GM04504 (cell line): ENCODE data around the gene TLN1.

Source experiments
- DNase-seq: peaks from one replicate; pipeline ENCODE4 v3.0.0-alpha.2; 2012; ENCODE audit warnings: low read depth

Gene TLN1

DNA sequence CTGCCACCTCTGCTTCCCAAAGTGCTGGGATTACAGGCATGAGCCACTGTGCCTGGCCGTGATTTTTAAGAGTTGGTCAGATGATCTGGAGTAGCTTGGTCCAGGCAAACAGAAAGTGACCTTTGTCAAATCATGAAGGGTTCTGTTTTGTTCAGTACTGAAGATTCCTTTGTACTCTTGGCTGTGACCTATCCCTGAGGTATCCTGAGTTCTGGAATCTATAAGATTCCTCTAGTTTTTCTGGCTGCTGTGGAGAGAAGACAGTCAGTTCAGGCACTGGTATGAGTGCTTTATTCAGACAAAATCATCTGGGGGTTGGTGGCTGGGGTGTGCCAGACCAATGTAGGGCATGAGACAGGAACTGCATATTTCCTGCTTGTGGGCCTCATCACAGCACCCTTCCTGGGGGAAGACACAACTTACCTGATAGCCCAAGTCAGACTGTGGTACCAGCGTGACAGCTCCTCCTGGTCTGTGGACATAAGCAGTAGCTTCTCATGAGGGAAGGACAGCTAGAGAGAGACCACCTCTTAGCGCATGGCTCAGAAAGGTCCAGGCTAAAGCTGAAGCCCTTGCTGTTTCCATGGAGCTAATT, 70.1 kb downstream of the TLN1 start:
- no peak for DNase-seq

DNA sequence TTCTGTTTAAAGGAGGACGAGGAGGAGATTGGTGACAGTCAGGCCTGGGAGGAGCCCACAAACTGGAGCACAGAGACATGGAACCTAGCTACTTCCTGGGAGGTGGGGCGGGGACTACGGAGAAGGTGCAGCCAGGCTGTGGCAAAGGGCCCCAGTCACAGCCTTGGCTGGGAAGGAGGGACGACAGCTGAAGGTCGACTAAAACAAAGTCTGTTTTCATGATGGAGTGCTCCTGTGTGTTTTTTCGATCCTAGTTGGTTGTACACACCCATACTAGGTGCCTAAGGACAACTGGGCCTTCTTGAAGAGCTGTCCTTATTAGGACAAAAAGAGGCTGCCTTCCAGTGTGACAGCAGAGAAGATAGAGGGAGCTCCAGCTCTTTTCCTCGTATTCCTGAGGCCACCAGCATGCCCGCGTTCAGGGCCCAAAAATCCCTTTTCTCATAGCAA, 71.0 kb downstream of the TLN1 start:
- DNase-seq: no peak

DNA sequence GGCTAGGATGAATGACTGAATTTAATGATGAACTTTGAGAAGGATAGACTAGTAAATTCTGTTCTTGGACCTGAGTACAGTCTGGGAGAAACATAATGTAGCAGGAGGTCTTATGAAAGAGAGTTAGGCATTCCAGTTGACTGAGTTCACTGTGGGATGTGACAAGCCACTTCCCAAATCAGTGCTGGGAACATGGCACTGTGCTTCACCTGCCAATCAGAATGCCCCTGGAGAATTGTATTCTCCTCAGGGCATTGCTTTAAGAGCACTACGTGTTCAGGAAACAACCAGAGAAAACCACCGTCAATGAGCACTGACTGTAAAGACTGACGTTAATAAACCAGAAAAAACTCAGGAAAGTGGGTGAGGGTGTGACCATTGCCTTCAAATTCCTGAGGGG, 72.7 kb downstream of the TLN1 start:
- DNase-seq: no peak

DNA sequence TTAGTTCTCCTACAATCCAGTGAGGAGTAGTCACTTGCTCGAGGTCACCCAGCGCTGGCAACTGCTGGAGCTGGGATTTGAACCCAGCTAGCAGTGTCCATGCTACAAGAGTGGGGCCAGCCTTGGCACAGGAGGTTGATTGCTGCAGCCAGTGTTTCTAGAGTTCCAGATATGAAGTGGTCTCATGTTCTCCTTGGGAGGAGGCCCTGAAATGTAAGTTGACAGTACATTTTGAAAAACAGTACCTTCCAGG, 73.1 kb downstream of the TLN1 start:
- DNase-seq: no peak

DNA sequence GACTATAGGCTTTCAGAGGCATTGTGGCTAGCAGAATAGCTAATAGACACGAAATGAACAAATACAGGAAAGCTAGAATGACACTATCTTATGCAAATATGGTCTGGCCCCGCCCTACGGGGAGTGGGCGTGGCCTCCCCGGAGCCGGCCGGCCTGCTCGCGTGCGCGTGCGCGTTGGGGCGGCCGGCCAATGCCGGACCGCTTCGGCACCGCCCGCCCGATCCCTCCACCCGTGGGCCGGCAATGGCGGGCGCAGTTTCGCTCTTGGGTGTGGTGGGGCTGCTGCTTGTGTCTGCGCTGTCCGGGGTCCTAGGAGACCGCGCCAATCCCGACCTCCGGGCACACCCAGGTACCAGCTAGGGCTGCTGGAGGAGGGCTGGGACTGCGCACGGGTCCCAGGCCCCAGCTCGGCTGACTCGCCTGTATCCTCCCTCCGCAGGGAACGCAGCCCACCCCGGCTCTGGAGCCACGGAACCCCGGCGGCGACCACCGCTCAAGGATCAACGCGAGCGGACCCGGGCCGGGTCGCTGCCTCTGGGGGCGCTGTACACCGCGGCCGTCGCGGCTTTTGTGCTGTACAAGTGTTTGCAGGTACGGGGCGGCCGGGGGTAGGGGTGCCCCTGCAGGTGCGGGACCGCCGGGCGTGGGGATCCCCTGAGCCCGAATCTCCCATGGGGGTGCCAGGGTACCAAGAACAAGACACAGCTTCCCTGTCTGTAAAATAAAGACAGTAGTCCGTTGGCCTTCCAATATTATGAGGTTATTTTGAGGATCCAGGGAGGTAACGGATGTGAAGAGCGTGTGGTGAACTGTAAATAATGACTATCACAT, 73.6 kb downstream of the TLN1 start, which contains the start of gene CCDC107:
Gene CCDC107 (plus strand): TSS at position 156 of the 831 bp plus-strand sequence. CDS start 88 bp downstream, at position 244.
- DNase-seq: no peak

DNA sequence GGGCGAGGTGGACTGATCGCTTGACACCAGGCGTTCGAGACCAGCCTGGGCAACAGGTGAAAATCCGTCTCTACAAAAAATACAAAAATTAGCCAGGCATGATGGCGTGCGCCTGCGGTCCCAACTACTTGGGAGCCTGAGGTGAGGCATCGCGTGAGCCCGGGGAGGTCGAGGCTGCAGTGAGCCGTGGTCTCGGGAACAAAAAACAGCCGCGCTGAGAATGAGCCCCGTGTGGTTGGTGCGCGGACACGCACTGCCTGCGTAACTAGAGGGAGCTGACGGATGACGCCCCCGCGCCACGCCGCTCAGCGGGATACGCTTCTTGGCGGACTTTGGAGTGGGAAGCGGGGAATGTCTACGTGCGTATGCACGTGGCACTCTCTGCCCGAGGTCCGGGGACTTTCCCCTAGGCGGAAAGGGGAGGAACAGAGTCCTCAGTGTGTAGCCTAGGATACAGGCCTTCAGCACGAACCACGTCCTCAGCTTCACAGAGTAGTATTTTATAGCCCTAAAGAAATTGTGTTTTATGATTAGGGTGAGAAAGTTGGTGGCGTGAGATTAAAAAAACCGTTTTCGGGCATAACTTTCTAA, 74.4 kb downstream of the TLN1 start, which contains the start of gene RMRP:
Gene RMRP (minus strand): TSS at position 474 of the 591 bp plus-strand sequence.
- DNase-seq: peak; percentile 99

DNA sequence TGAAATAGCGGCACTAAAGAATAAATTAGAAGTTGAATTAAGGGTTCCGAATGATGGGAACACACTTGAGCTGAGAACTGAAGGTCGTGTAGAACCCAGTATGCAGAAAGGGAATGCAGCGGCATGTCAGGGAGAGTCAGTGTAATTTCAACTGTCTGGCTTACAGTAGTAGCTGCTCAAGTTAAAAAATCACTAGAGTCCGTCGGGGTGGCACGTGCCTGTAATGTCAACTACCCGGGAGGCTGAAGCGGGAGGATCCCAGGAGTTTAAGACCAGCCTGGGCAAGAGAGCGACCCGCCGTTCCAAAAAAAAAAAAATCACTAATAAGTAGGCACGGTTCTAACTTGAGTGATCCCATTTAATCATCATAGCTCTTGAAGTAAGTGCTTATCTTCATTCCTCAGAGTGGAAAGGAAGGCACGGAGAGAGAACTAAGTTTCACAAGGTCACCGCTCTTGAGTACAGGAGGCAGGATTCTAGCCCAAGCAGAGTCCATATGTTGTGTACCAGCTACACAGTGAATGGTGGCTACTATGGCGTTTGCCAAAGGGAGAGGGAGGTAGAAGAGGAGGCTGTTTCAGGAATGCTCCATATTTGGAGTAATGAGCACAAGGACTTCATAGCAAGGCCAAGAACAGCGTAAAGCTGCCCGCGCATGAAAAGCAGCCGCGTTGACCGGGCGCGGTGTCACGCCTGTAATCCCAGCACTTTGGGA, 75.0 kb downstream of the TLN1 start:
- DNase-seq: no peak

DNA sequence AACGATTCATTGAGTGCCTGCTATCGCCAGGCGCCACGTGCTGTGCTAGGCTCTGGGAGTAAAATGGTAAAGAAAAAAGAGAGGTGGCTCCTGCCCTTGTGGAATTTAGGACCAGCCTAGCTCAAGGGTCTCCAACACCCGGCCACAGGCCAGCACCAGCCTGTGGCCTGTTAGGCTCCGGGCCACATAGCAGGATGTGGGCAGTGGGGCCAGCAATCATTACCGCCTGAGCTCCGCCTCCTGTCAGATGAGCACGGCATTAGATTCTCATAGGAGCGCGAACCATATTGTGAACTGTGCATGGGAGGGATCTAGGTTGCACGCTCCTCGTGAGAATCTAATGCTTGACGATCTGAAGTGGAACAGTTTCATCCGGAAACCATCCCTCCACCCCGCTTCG, 75.6 kb downstream of the TLN1 start:
- no peak for DNase-seq

DNA sequence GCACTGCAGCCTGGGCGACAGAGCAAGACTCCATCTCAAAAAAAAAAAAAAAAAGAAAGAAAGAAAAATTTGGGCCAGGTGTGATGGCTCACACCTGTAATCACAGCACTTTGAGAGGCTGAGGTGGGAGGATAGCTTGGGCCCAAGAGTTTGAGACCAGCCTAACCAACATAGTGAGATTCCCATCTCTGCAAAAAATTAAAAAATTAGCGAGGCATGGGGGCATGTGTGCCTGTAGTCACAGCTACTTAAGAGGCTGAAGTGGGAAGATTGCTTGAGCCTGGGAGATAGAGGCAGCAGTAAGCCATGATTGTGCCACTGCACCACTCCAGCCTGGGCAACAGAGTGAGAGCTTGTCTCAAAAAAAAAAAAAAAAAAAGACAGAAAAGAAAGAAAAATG, 78.4 kb downstream of the TLN1 start:
- DNase-seq: no peak

DNA sequence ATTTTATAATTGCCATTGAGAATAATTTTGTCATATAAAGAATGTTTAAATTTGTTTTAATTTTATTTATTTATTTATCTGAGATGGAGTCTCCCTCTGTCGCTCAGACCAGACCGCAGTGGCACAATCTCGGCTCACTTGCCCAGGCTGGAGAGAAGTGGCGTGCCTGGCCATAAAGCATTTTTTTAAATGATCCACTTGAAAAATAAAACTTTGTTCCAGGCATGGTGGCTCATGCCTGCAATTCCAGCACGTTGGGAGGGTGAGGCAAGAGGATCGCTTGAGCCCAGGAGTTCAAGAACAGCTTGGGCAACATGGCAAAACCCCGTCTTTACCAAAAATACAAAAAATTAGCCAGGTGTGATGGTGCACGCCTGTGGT, 79.2 kb downstream of the TLN1 start:
- DNase-seq: no peak

DNA sequence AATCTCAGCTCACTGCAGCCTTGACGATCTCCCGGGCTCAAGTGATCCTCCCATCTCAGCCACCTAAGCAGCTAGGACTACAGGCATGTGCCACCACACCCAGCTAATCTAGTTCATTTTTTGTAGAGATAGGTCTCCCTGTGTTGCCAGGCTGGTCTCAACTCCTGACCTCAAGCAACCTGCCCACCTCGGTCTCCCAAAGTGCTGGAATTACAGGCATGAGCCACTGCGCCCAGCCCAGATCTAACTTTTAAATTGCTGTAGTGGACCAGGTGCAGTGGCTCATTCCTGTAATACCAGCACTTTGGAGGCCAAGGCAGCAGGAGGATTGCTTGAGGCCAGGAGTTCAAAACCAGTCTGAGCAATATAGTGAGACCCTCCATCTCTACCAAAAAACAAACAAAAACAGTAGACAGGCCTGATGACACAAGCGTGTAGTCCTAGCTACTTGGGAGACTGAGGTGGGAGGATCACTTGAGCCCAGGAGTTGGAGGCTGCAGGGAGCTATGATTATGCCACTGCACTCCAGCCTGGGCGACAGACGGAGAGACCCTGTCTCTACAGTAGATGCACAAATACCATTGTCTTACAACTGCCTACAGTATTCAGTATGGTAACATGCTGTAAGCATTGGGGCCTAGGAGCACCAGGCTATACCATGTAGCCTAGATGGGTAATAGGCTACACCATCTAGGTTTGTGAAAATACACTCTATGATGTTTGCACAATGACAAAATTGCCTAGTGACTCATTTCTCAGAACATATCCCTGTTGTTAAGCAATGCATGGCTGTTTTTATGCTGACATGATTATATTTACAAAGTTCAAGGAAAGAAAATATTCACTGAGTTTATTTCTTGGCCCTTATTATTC, 79.8 kb downstream of the TLN1 start:
- DNase-seq: no peak

DNA sequence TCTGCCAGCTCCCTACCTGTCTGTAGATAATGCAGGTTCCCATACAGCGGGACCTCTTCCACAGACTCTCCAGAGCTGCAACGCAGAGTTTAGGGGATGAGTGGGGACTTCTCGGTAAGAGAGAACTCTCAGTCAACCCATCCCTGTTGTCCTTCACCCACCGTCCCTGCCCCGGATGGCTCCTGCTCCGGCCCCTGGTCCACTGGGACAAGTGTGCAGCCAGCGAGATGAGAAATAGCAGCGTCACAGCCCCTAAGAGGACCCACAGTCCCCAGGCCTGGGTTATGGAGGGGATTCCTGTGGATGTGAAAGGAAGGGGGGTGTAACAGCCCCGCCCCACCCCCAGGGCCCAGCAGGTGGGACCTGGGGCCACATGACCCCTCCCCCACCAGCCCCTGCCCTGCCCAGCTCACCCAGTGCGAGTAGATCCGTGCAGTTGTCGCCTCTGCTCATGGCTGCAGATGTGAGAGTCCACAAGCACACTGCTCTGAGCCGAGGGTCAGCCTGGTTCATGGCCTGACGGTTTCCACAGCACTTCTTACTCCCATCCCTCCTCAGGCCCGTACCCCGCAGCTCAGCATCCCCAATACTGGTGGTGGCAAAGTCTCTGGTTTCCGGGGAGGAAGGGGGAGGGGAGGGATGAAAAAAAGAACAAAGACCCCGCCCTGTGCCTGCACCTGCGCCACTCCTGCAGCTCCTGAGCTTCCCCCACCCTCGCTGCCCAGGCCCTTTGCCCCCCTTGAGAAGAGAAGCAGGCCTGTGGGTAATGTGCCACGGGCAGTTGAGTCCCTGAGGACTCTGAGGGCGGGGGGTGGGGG, 81.4 kb downstream of the TLN1 start, which contains the start of gene SIT1:
Gene SIT1 (minus strand): TSS at position 591 of the 818 bp plus-strand sequence. CDS start 78 bp downstream, at position 513.
- no peak for DNase-seq

DNA sequence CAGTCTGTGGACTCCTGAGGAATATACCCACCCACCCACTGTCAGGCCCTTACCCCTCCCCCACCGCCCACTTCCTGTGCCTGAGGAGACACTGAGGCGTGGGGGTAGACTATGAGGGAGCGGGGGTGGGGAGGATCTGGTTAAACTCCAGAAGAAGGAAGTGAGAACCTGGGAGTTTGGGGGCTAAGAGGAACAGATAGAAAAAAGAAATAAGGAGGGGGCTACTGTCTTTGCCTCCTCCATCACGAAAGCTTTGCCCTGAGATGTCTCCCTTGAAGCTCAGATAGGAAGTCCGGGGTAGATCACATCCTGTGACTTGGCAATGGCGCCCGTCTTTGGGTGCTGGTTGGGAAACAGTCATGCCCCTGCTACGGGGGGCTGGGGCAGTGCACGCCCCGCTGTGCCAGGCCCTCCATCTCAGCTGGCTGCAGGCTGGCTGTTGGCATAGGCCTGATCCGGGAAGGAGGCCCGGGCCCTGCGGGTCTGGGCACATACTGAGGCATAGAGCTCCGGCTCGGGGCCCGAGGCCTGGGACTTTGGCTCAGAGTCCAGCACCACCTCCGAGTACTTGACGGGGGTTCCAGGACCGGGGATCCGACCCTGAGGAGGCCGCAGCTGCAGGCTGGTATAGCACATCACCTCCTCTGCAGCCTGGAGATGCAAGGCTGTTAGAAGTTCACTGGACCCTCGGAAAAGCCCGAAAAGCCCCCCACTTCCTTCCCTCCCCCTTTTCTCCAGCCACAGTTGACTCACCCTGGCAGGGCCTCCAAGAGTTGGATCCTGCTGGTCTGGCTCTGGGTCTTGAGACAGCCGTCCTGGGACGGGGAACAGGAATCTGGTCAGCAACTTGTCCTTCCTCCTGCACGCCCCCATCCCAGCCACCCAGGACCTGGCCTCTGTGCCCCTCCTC, 82.3 kb downstream of the TLN1 start:
- no peak for DNase-seq
